Measurements from ENCODE around the gene ZNF540.

ZNF540 gene

GRCh38 chr19:37594304-37594981 lies at the start of gene ZNF540, which contains the start of gene ZNF571:
ZNF540 (plus strand) TSS chr19:37594876; CDS start chr19:37598448, 3,572 bp downstream.
ZNF571 (minus strand) TSS chr19:37594792; CDS start chr19:37586676, 8,116 bp downstream.
- Histone ChIP-seq H3K9me3 (ENCODE audit: low read length) (peaks cover 6% of the 10 kb centered on the region), H3K27me3 (ENCODE audit: insufficient read depth, low read length) (no peaks in the 10 kb centered on the region), H3K4me1 (ENCODE audit: insufficient read depth, low read length) (peaks cover 7% of the 10 kb centered on the region), H3K36me3 (ENCODE audit: insufficient read depth, low read length) (no peaks in the 10 kb centered on the region), H2AFZ (ENCODE audit: low read depth, low read length) (peak within 1 kb of the TSS; percentile 96), H3K4me3 (ENCODE audit: low read length) (peak within 1 kb of the TSS; percentile 90)

GRCh38 chr19:37551129-37551993 lies 43.3 kb upstream of the ZNF540 start:
- H3K27me3 ChIP-seq (ENCODE audit: insufficient read depth, low read length) = no peaks in the 10 kb centered on the region
- H2AFZ ChIP-seq (ENCODE audit: low read depth, low read length) = no peak overlapping the region
- peak overlapping the region; percentile 17 for H3K4me3 ChIP-seq (ENCODE audit: low read length)
- H3K4me1 ChIP-seq (ENCODE audit: insufficient read depth, low read length) = no peaks in the 10 kb centered on the region
- peaks cover 60% of the 10 kb centered on the region for H3K9me3 ChIP-seq (ENCODE audit: low read length)
- no peaks in the 10 kb centered on the region for H3K36me3 ChIP-seq (ENCODE audit: insufficient read depth, low read length)

GRCh38 chr19:37563518-37563917 lies 31.2 kb upstream of the ZNF540 start:
- peaks cover 75% of the 10 kb centered on the region for H3K9me3 ChIP-seq (ENCODE audit: low read length)
- H3K27me3 ChIP-seq (ENCODE audit: insufficient read depth, low read length) = no peaks in the 10 kb centered on the region
- no peak overlapping the region for H3K4me3 ChIP-seq (ENCODE audit: low read length)
- H2AFZ ChIP-seq (ENCODE audit: low read depth, low read length) = no peak overlapping the region
- H3K4me1 ChIP-seq (ENCODE audit: insufficient read depth, low read length) = no peaks in the 10 kb centered on the region
- peaks cover 21% of the 10 kb centered on the region for H3K36me3 ChIP-seq (ENCODE audit: insufficient read depth, low read length)

GRCh38 chr19:37564624-37565369 lies 29.9 kb upstream of the ZNF540 start:
- Histone ChIP-seq H3K4me3 (ENCODE audit: low read length) (no peak overlapping the region), H3K9me3 (ENCODE audit: low read length) (peaks cover 78% of the 10 kb centered on the region), H2AFZ (ENCODE audit: low read depth, low read length) (no peak overlapping the region), H3K36me3 (ENCODE audit: insufficient read depth, low read length) (peaks cover 21% of the 10 kb centered on the region), H3K4me1 (ENCODE audit: insufficient read depth, low read length) (no peaks in the 10 kb centered on the region), H3K27me3 (ENCODE audit: insufficient read depth, low read length) (no peaks in the 10 kb centered on the region)

GRCh38 chr19:37565370-37565669 lies 29.4 kb upstream of the ZNF540 start:
- Histone ChIP-seq H2AFZ (ENCODE audit: low read depth, low read length) (no peak overlapping the region), H3K9me3 (ENCODE audit: low read length) (peaks cover 82% of the 10 kb centered on the region), H3K36me3 (ENCODE audit: insufficient read depth, low read length) (peaks cover 21% of the 10 kb centered on the region), H3K27me3 (ENCODE audit: insufficient read depth, low read length) (no peaks in the 10 kb centered on the region), H3K4me1 (ENCODE audit: insufficient read depth, low read length) (no peaks in the 10 kb centered on the region), H3K4me3 (ENCODE audit: low read length) (no peak overlapping the region)

- Histone ChIP-seq H3K27me3 (ENCODE audit: insufficient read depth, low read length) (no peaks in the 10 kb centered on the region), H3K4me1 (ENCODE audit: insufficient read depth, low read length) (no peaks in the 10 kb centered on the region), H3K36me3 (ENCODE audit: insufficient read depth, low read length) (peaks cover 7% of the 10 kb centered on the region), H2AFZ (ENCODE audit: low read depth, low read length) (no peak overlapping the region), H3K4me3 (ENCODE audit: low read length) (no peak overlapping the region), H3K9me3 (ENCODE audit: low read length) (peaks cover 50% of the 10 kb centered on the region)
Measured at GRCh38 chr19:37572203-37572602, 22.5 kb upstream of the ZNF540 start.

- H3K4me3 ChIP-seq (ENCODE audit: low read length) = no peak overlapping the region
- H3K9me3 ChIP-seq (ENCODE audit: low read length) = peaks cover 65% of the 10 kb centered on the region
- no peaks in the 10 kb centered on the region for H3K4me1 ChIP-seq (ENCODE audit: insufficient read depth, low read length)
- peaks cover 40% of the 10 kb centered on the region for H3K36me3 ChIP-seq (ENCODE audit: insufficient read depth, low read length)
- no peak overlapping the region for H2AFZ ChIP-seq (ENCODE audit: low read depth, low read length)
- H3K27me3 ChIP-seq (ENCODE audit: insufficient read depth, low read length) = no peaks in the 10 kb centered on the region
Measured at GRCh38 chr19:37583340-37583739, 11.3 kb upstream of the ZNF540 start.

GRCh38 chr19:37593996-37594303 lies 726 bp upstream of the ZNF540 start:
- Histone ChIP-seq H3K9me3 (ENCODE audit: low read length) (peaks cover 6% of the 10 kb centered on the region), H2AFZ (ENCODE audit: low read depth, low read length) (peak overlapping the region; percentile 96), H3K36me3 (ENCODE audit: insufficient read depth, low read length) (no peaks in the 10 kb centered on the region), H3K4me3 (ENCODE audit: low read length) (peak overlapping the region; percentile 90), H3K4me1 (ENCODE audit: insufficient read depth, low read length) (peaks cover 7% of the 10 kb centered on the region), H3K27me3 (ENCODE audit: insufficient read depth, low read length) (no peaks in the 10 kb centered on the region)

- Histone ChIP-seq H3K4me3 (ENCODE audit: low read length) (peak overlapping the region; percentile 90), H3K27me3 (ENCODE audit: insufficient read depth, low read length) (no peaks in the 10 kb centered on the region), H3K4me1 (ENCODE audit: insufficient read depth, low read length) (peaks cover 7% of the 10 kb centered on the region), H2AFZ (ENCODE audit: low read depth, low read length) (peak overlapping the region; percentile 96), H3K36me3 (ENCODE audit: insufficient read depth, low read length) (no peaks in the 10 kb centered on the region), H3K9me3 (ENCODE audit: low read length) (peaks cover 6% of the 10 kb centered on the region)
Measured at GRCh38 chr19:37594982-37595382, 306 bp downstream of the ZNF540 start.

- H3K27me3 ChIP-seq (ENCODE audit: insufficient read depth, low read length) = no peaks in the 10 kb centered on the region
- no peak overlapping the region for H2AFZ ChIP-seq (ENCODE audit: low read depth, low read length)
- peaks cover 55% of the 10 kb centered on the region for H3K36me3 ChIP-seq (ENCODE audit: insufficient read depth, low read length)
- H3K4me3 ChIP-seq (ENCODE audit: low read length) = no peak overlapping the region
- H3K9me3 ChIP-seq (ENCODE audit: low read length) = peaks cover 54% of the 10 kb centered on the region
- H3K4me1 ChIP-seq (ENCODE audit: insufficient read depth, low read length) = no peaks in the 10 kb centered on the region
Measured at GRCh38 chr19:37635076-37636056, 40.7 kb downstream of the ZNF540 start.

- peak overlapping the region; percentile 77 for H3K4me3 ChIP-seq (ENCODE audit: low read length)
- peaks cover 5% of the 10 kb centered on the region for H3K9me3 ChIP-seq (ENCODE audit: low read length)
- peaks cover 4% of the 10 kb centered on the region for H3K36me3 ChIP-seq (ENCODE audit: insufficient read depth, low read length)
- H3K27me3 ChIP-seq (ENCODE audit: insufficient read depth, low read length) = no peaks in the 10 kb centered on the region
- H2AFZ ChIP-seq (ENCODE audit: low read depth, low read length) = peak overlapping the region; percentile 82
- H3K4me1 ChIP-seq (ENCODE audit: insufficient read depth, low read length) = peaks cover 5% of the 10 kb centered on the region
Measured at GRCh38 chr19:37654118-37654517, 59.4 kb downstream of the ZNF540 start.

- Histone ChIP-seq H3K36me3 (ENCODE audit: insufficient read depth, low read length) (peaks cover 4% of the 10 kb centered on the region), H2AFZ (ENCODE audit: low read depth, low read length) (peak overlapping the region; percentile 82), H3K27me3 (ENCODE audit: insufficient read depth, low read length) (no peaks in the 10 kb centered on the region), H3K4me1 (ENCODE audit: insufficient read depth, low read length) (peaks cover 5% of the 10 kb centered on the region), H3K4me3 (ENCODE audit: low read length) (peak overlapping the region; percentile 77), H3K9me3 (ENCODE audit: low read length) (peaks cover 5% of the 10 kb centered on the region)
Measured at GRCh38 chr19:37654629-37655300, 60.1 kb downstream of the ZNF540 start.
